GM21717 (cell line): ENCODE measurements around the gene PEX14.

ENCODE experiments used
- ATAC-seq: cut with Tn5 transposase; IDR thresholded peaks from one replicate; pipeline ENCODE4 v1.9.1; 2021; ENCODE audit warnings: mild to moderate bottlenecking, moderate library complexity; ENCODE audit not compliant: unreplicated experiment

Gene PEX14

GRCh38 chr1:10629816-10630571 is 155.2 kb downstream of the PEX14 start:
- no peak for ATAC-seq

DNA sequence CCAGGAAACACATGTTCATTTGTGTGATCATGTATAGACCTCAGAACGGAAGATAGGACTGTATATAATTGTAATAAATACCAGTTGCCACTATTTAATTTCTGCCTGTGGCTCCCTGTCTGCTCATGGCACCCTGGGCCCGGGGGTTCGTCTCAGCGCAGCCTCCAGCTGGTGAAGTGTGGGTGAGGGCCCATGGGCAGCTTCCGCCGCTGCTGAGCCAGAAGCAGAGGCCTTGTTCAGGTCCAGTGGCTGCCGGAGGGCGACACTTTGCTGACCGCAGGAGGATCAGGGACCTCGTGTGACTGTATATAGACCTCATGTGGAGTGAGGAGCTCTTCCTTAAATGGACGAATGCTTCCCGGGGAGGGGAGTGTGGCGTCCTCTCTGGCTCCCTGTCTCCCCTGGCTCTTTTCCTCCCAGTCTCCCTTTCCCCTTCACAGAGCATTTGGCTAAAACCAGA is 155.9 kb downstream of the PEX14 start:
- no peak for ATAC-seq

DNA sequence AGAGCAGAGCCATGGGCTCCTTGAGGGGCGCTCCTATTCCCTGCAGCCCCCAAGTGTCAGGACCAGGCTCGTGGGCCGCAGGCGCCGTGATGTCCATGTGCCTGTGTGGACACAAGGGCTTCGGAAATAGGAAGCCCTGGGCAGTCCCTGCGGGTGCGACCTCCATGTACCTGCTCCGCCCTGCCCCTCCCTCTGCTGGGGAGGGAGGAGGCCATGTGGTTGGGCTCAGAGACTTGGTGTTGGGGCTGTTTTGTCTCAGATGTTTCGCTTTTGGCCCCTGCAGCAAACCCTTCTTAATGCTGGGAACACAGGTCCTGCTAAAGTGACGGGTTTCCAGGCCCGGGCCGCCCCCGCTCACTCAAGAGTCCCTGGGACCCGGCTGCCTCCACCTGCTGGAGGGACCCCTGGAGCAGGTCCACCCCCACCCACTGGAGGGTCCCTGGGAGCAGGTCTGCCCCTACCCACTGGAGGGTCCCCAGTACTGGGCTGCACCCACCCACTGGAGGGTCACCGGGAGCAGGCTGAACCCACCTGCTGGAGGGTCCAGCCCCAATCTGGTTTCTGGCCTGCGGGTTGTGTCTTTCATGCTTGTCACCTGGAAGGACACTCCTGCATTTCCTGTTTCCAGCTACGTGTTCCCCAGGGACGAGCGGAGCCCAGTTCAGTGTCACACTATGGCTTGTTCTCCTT is 156.5 kb downstream of the PEX14 start:
- ATAC-seq: no peak

DNA sequence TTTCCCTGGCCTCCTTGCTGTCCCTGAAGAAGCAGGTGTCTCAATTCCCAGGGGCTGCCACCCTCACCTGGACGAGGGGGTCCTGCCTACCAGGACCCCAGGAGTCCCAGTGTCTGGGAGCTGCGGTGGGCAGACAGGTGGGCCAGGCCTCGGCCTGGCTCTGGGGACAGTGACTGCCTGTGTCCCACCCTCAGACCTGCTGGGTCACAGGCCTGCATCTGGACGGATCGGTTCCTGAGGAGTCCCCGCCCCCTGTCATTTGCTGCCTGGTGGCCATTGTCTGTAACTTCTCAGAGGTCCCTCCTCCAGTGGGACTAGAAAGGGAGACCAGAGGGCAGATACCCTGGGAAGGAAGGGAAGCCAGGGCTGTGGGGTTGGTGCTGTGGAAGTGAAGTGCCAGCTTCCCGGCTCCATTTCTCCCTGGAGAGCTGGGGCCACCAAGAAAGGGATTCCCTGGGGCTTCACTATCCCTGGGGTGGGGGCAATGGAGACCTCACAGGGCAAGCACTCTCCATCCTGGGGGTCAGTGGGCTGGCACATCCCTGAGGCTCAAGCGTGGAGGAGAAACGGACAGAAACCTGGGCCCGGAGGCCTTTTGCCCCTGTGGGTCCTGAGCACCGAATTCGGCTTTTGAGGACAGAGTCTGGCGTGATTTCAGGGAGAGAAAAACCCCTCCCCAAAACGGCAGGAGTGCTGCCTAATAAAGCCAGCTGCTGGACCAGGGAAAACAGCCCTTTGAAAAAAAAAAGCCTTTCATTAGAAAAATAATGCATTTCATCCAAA is 157.3 kb downstream of the PEX14 start:
- ATAC-seq: no peak

DNA sequence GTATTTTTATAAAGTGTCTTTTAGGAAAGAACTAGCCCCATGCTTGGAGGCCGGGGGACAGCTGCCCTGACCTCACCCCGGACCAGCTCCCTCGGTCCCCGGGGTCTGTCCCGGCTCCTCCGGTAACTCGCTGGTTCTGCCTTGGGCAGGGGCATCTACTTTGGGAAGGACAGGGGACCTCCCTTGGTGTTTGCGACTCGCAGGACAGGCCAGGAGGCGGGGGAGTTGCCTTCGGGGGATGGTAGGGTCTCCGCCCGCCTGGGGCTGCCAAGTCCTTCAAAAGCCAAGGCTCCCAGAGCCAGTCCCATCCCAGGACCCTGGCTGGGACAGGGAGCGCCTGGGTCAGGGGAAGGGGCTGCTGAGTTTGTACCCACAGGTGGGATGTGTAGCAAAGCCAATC is 157.9 kb downstream of the PEX14 start:
- no peak for ATAC-seq

GRCh38 chr1:10633416-10633815 is 158.7 kb downstream of the PEX14 start:
- ATAC-seq: no peak

- no peak for ATAC-seq
Observed at GRCh38 chr1:10634075-10634427, 159.3 kb downstream of the PEX14 start.

DNA sequence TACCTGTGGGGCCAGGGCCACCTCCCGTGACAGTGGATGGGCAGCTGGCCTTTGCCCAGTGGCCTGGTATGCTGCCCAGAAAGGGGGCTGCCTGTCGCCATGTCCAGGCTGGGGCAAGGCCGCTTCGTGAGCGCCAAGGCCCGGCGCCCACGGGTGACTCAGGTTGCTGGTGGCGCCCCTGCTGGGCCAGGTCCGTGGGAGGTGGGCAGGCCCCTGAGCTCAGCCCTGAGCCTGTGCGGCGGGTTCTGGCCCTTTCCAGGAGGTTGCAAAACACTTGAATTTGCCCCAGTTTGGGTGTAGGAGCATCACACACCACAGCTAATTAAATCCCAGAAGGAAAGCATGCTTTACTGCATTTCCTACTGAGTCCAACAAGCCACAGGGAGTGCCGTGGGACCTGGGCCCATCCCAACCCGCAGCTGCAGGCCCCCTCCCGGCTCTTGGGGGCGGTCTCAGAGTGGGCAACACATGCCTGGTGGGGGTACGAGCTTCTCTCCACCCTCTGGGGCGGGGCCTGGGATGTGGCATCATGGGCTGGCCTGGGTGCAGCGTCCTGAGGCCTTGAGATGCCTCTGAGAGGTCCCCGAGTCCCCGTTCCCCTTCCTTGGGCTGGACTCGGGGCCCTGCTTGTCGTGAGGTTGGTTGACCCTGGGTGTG is 159.8 kb downstream of the PEX14 start:
- ATAC-seq: no peak

DNA sequence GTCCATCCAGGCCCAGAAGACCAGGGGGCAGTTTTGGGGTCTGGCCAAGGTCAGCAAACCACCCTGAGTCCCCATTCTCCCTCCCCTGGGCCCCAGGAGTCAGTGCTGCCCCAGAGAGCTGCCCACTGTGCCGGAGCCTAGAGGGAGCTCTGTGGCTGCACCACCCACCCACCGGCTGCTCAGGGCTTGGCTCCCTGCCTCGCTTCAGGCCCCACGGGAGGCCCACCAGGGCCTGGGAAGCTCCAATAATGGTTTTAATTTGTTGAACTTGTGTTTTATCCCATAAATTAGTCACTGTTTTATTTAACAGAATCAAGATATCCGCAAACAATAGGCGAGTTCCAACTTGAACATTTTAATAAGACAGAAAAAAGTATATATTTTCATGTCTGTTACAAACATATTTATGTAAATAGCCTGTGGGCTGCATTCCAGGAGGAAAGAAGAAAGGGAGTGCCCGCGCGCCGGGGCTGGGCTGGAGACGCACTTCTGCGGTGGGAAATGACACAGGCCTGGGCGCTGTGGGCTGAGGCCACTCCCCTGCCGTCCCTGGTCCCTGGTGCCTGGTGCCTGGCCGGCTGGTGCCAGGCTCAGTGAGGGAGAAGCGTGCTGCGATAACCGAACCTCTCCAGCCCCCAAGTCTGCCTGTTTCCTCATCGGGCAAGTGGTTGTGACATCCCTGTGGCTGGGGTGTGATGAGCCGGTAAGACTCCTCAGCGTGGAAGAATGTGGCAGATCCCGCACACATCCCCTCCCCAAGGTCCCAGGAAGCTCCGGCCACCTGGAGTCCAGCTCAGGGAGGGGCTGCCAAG is 160.5 kb downstream of the PEX14 start:
- ATAC-seq: no peak

GRCh38 chr1:10635992-10636391 is 161.2 kb downstream of the PEX14 start:
- ATAC-seq: no peak

DNA sequence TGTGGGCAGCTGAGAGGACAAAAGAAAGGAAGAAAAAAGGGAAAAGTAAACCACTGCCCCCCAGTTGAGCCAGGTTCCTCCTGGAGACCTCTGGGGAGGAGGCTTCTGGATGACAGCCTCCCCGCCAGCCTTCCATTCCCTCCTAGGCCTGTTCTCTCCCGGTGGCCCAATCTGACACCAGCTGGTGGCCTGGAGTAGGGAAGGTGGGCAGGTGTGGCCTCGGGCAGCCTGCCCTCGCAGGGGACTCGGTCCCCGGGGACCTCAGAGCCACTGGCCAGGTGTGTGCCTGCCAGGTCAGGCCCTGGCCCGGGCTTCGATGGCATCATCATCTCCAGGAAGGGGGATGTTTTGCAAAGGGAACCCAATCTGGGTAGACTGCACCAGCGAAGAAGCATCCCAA is 162.7 kb downstream of the PEX14 start:
- ATAC-seq: no peak

DNA sequence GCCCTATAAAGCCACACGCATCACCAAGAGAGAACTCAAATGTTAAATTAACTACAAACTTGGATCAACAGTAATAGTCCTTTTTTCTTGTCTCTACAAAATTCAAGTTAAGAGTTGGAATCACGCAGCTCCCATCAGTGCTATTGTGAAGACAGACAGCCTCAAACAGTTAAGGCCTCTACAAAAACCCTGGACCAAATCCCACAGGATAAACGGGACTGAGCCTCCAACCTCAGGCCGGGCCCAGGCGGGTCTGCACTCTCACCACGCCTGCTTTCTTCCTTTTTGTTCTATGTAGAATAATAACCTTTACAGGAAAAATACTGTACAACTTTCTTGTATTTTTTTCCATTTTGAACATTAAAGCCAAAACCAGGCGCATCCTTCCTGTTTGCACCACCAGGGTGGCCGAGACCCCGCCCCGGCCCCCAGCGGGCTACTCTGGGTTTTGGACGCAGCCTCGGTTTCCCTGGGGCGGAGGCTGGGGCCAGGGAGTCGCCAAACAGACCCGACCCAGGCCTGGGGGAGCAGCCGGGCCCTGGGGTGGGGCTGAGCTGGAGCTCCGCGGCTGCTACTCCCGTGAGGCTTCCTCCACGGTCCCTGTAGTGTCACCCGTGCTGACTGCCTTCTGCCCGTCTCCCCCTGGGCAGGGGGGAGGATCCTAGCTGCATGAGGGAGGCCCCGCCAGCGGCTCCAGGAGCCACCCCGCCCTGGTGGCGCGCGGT is 163.2 kb downstream of the PEX14 start:
- ATAC-seq: no peak

GRCh38 chr1:10638559-10639005 is 163.8 kb downstream of the PEX14 start:
- ATAC-seq: no peak

DNA sequence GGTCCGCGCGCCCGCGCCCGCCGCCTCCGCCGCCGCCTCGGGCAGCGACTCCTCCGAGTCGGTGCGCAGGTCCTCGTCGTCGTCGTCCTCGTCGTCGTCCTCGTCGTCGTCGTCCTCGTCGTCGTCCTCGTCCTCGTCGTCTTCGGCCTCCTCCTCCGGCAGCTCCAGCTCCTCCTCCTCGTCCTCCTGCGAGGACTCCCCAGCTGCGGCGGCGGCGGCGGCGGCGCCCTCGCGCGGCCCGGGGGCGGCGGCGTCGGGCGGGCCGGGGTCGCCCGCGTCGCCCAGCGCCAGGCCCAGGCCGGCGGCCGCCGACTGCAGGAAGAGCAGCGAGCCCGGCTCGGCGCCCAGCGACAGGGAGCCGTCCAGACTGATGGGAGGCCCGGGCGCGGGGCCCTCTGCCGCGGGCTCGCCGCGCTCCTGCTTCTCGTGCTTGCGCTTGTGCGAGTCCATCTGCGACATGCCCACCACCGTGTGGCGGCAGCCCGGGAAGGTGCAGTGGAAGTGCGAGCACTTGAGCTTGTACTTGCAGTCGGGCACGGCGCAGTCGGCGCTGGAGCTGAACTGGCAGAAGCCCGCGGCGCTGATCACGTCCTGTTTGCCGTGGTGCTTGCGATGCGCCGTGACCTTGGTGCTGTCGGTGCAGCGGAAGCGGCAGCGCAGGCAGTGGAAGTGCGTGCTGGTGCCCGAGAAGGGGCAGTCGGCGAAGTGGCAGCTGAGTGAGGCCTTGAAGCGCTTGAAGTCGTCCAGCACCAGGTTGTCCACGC is 164.4 kb downstream of the PEX14 start:
- no peak for ATAC-seq

- no peak for ATAC-seq
Observed at GRCh38 chr1:10639775-10640578, 165.2 kb downstream of the PEX14 start.

GRCh38 chr1:10640843-10641553 is 166.2 kb downstream of the PEX14 start:
- no peak for ATAC-seq

- ATAC-seq: no peak
Observed at GRCh38 chr1:10641976-10642375, 167.2 kb downstream of the PEX14 start.
